Testis (tissue), 2 donors: ENCODE data around the gene PARP2.

ENCODE experiments used
- POLR2A ChIP-seq: fragments of 450-650 bp; IDR thresholded peaks from one replicate; pipeline ENCODE4 v1.6.1; 2017; ENCODE audit warnings: antibody characterized with exemption, mild to moderate bottlenecking, moderate library complexity
- TF ChIP-seq, protein P1 (sequence below), 3 experiments: fragments of 450-650 bp in 2 of 3; fragments of 200-600 bp in 1 of 3; sonication (generic) in 1 of 3; IDR thresholded peaks; one replicate each; pipeline ENCODE4 v1.5.1; 2016 to 2019; ENCODE audit warnings: antibody characterized with exemption in 3 of 3, mild to moderate bottlenecking in 2 of 3, moderate library complexity in 1 of 3

DNA sequence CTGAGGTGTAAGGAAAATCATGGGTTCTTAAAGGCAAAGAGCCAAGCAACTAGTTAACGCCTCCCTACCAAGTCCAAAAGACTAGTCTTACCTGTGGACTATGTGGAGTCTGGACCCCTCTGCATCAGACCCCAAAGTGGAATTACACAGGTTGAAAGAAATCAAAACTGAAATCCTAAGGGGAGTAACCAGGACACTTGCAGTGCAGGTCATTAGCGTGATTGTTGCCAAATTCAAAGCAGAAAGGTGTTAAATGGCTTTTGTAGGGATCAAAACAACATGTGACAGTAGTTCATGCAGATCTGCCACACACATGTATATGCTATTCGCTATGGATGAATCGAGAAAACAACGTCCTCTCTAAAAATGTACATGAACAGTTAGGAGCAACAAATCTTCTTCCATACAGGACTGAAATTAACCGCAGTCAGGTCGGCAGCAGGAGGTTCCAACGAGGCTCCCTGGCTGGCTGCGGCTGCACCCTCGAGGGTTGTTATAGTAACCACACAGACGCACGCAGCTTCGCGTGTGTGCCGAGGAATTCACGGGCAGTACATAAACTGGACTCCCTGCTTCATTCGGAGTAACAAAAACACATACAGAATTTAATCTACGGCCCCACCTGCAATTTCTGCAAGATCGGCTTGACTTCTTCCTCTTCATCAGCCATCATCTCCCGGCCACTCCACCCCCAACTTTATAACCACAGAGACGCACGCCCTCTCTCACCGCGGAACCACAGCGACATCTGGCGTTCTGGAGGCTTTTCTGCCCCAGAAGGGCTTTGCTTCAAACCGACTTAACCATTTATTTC lies 38.0 kb upstream of the PARP2 start, which contains the start of gene TTC5:
- TF ChIP-seq, protein P1, sequence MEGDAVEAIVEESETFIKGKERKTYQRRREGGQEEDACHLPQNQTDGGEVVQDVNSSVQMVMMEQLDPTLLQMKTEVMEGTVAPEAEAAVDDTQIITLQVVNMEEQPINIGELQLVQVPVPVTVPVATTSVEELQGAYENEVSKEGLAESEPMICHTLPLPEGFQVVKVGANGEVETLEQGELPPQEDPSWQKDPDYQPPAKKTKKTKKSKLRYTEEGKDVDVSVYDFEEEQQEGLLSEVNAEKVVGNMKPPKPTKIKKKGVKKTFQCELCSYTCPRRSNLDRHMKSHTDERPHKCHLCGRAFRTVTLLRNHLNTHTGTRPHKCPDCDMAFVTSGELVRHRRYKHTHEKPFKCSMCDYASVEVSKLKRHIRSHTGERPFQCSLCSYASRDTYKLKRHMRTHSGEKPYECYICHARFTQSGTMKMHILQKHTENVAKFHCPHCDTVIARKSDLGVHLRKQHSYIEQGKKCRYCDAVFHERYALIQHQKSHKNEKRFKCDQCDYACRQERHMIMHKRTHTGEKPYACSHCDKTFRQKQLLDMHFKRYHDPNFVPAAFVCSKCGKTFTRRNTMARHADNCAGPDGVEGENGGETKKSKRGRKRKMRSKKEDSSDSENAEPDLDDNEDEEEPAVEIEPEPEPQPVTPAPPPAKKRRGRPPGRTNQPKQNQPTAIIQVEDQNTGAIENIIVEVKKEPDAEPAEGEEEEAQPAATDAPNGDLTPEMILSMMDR (IDR thresholded peaks at IDR 0.05) = peak; percentile 76 to 88 (median 77)
- no peak for TF ChIP-seq POLR2A
